Hepatocyte (in vitro differentiated cells): ENCODE data around the gene AHNAK. TPM values are rescaled to one million over a fixed set of nuclear protein-coding genes. Genes with fewer than 3 reads are reported as not detected.

Experiments
- DNase-seq: peaks from one replicate; pipeline ENCODE4 v3.0.0-alpha.2; 2016; ENCODE audit warnings: low spot score
- H2AFZ ChIP-seq: fragments of 200-600 bp; sonication (generic); 2 replicates; pipeline ENCODE4 v1.6.0; 2016; ENCODE audit warnings: antibody characterized with exemption, mild to moderate bottlenecking
- H3K27ac ChIP-seq: fragments of 200-600 bp; sonication (generic); 2 replicates; pipeline ENCODE4 v1.5.1; 2016; ENCODE audit warnings: mild to moderate bottlenecking
- H3K27me3 ChIP-seq: fragments of 200-600 bp; sonication (generic); 2 replicates; pipeline ENCODE4 v1.6.1; 2016
- H3K36me3 ChIP-seq: fragments of 200-600 bp; sonication (generic); replicated peaks from 2 replicates; pipeline ENCODE4 v1.5.1; 2016; ENCODE audit warnings: low read depth; ENCODE audit not compliant: insufficient read depth
- H3K4me1 ChIP-seq: fragments of 200-600 bp; sonication (generic); 2 replicates; pipeline ENCODE4 v1.5.1; 2016; ENCODE audit warnings: mild to moderate bottlenecking, moderate library complexity; ENCODE audit not compliant: insufficient read depth
- H3K4me2 ChIP-seq: fragments of 200-600 bp; sonication (generic); 2 replicates; pipeline ENCODE4 v1.6.0; 2016
- H3K4me3 ChIP-seq: fragments of 200-600 bp; sonication (generic); 2 replicates; pipeline ENCODE4 v1.5.1; 2016; ENCODE audit warnings: mild to moderate bottlenecking
- H3K79me2 ChIP-seq: fragments of 200-600 bp; sonication (generic); 2 replicates; pipeline ENCODE4 v1.6.0; 2017; ENCODE audit warnings: mild to moderate bottlenecking
- H3K9me2 ChIP-seq: fragments of 200-600 bp; sonication (generic); replicated peaks from 2 replicates; pipeline ENCODE4 v1.6.0; 2017; ENCODE audit warnings: mild to moderate bottlenecking; ENCODE audit not compliant: insufficient read depth
- H3K9me3 ChIP-seq: fragments of 200-600 bp; sonication (generic); 2 replicates; pipeline ENCODE4 v1.5.1; 2016; ENCODE audit warnings: low read depth, mild to moderate bottlenecking
- H4K20me1 ChIP-seq: fragments of 200-600 bp; sonication (generic); 2 replicates; pipeline ENCODE4 v1.6.0; 2016; ENCODE audit warnings: mild to moderate bottlenecking; ENCODE audit not compliant: insufficient read depth, poor library complexity, severe bottlenecking
- CTCF ChIP-seq: fragments of 200-600 bp; sonication (generic); IDR thresholded peaks from 2 replicates; pipeline ENCODE4 v1.5.1; 2016; ENCODE audit warnings: antibody characterized with exemption, mild to moderate bottlenecking; ENCODE audit not compliant: poor library complexity
- EZH2 ChIP-seq: fragments of 200-600 bp; sonication (generic); IDR thresholded peaks from 2 replicates; pipeline ENCODE4 v1.6.1; 2016; ENCODE audit warnings: antibody characterized with exemption, mild to moderate bottlenecking, borderline replicate concordance
- EZH2phosphoT487 ChIP-seq: fragments of 200-600 bp; sonication (generic); IDR thresholded peaks from one replicate; pipeline ENCODE4 v1.6.1; 2018; ENCODE audit warnings: antibody characterized with exemption, mild to moderate bottlenecking, low read depth, moderate library complexity; ENCODE audit not compliant: unreplicated experiment, severe bottlenecking
- WGBS: methylation state at CpG from one replicate; pipeline ENCODE4 v1.1.6; 2016; ENCODE audit warnings: low lambda C conversion rate; ENCODE audit errors: missing lambda C conversion rate; 5-methylcytosine and 5-hydroxymethylcytosine counted together
- polyA plus RNA-seq: library from polyadenylated mRNA; unstranded; fragments of >200 nt; fragmentation: Nextera tagmentation; extraction: Ambion mirVana; gene quantifications from 2 replicates; pipeline ENCODE4 v1.2.1, GENCODE V29; 2016
- total RNA-seq: library from RNA; depleted of rRNA; stranded (reverse); fragments of >200 nt; gene quantifications from 2 replicates; pipeline ENCODE4 v1.2.3, GENCODE V29; 2014

Gene AHNAK
- total and polyA plus RNA-seq, 2 experiments from 2014 or later: 47.6 to 237 TPM

GRCh38 chr11:62497132-62497801 lies 49.3 kb downstream of the AHNAK start:
- 81% methylated on average over 7 of the region's 7 CpGs for WGBS
- DNase-seq: peak; percentile 55
- Histone ChIP-seq H4K20me1 (no peaks in the 10 kb centered on the region), H3K36me3 (no peaks in the 10 kb centered on the region), H3K27ac (no peak overlapping the region), H3K4me1 (peaks cover 18% of the 10 kb centered on the region), H3K9me3 (no peaks in the 10 kb centered on the region), H3K4me2 (no peak overlapping the region), H3K4me3 (no peak overlapping the region), H3K79me2 (no peaks in the 10 kb centered on the region), H3K9me2 (no peaks in the 10 kb centered on the region), H2AFZ (no peak overlapping the region), H3K27me3 (no peaks in the 10 kb centered on the region)
- TF ChIP-seq EZH2phosphoT487: no peak
- no peak for TF ChIP-seq EZH2
- peak; percentile 39 for TF ChIP-seq CTCF

- WGBS: 94% methylated on average over 6 of the region's 6 CpGs
- no peak overlapping the region for H2AFZ ChIP-seq
- H3K4me3 ChIP-seq: no peak overlapping the region
- no peaks in the 10 kb centered on the region for H3K9me3 ChIP-seq
- no peak overlapping the region for H3K27ac ChIP-seq
- no peak overlapping the region for H3K4me2 ChIP-seq
- no peaks in the 10 kb centered on the region for H3K79me2 ChIP-seq
- no peaks in the 10 kb centered on the region for H3K9me2 ChIP-seq
- H3K36me3 ChIP-seq: no peaks in the 10 kb centered on the region
- peaks cover 13% of the 10 kb centered on the region for H3K4me1 ChIP-seq
- no peak for DNase-seq
- no peaks in the 10 kb centered on the region for H4K20me1 ChIP-seq
- H3K27me3 ChIP-seq: no peaks in the 10 kb centered on the region
- TF ChIP-seq CTCF (no peak), EZH2 (no peak), EZH2phosphoT487 (no peak)
Measured at GRCh38 chr11:62496676-62497075, 49.9 kb downstream of the AHNAK start.

DNA sequence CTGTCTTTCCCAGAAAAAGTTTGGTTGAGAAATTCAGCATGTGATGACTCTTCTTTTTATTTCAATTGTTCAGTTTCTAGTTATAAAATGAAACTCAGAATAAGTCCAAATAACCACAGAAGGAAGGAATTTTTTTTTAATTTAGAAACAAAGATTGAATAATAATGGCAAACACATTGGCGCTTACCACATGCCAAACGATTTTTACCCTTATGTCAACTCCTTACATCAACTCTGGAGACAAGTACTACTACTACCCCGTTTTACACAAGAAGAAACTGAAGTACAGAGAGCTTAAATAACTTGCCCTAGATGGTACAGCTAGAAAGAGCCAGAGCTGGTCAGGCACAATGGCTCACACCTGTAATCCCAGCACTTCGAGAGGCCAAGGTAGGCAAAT lies 52.4 kb downstream of the AHNAK start:
- Histone ChIP-seq H3K9me3 (no peaks in the 10 kb centered on the region), H3K79me2 (no peaks in the 10 kb centered on the region), H3K4me1 (no peaks in the 10 kb centered on the region), H3K4me3 (no peak overlapping the region), H2AFZ (no peak overlapping the region), H4K20me1 (no peaks in the 10 kb centered on the region), H3K27me3 (no peaks in the 10 kb centered on the region), H3K27ac (no peak overlapping the region), H3K4me2 (no peak overlapping the region), H3K9me2 (no peaks in the 10 kb centered on the region), H3K36me3 (no peaks in the 10 kb centered on the region)
- TF ChIP-seq EZH2 (no peak), EZH2phosphoT487 (no peak), CTCF (no peak)
- 86% methylated on average over 4 of the region's 4 CpGs for WGBS
- no peak for DNase-seq
